Karpas-422 (cell line): ENCODE measurements around the gene ZMYM3. TPM values are rescaled to one million over a fixed set of nuclear protein-coding genes. Genes with fewer than 3 reads are reported as not detected.
A peak's percentile ranks its signal among the peaks of the same experiment; 100 is the strongest.
"Not testable (repeated sequence)": the region's sequence is repeated elsewhere in the genome, so short reads cannot be mapped to it uniquely, and the experiment has no call there.

ENCODE experiments used
- DNase-seq: peaks from one replicate; pipeline ENCODE4 v3.0.0-alpha.2; 2015
- H2AFZ ChIP-seq: fragments of 200-600 bp; sonication (generic); 2 replicates; pipeline ENCODE4 v1.6.1; 2014; ENCODE audit warnings: antibody characterized with exemption, low read length, mixed read lengths
- H3K27ac ChIP-seq: fragments of 200-600 bp; sonication (generic); 2 replicates; pipeline ENCODE4 v1.5.1; 2014; ENCODE audit warnings: mild to moderate bottlenecking, low read length, moderate library complexity
- H3K27me3 ChIP-seq: fragments of 200-600 bp; sonication (generic); 2 replicates; pipeline ENCODE4 v1.6.1; 2014; ENCODE audit warnings: low read length, mixed read lengths
- H3K36me3 ChIP-seq: fragments of 200-600 bp; sonication (generic); 2 replicates; pipeline ENCODE4 v1.6.1; 2014; ENCODE audit warnings: low read length, mixed read lengths; ENCODE audit not compliant: insufficient read depth
- H3K4me1 ChIP-seq: fragments of 200-600 bp; sonication (generic); 2 replicates; pipeline ENCODE4 v1.6.1; 2014; ENCODE audit warnings: mild to moderate bottlenecking, low read length, mixed read lengths
- H3K4me2 ChIP-seq: fragments of 200-600 bp; sonication (generic); 2 replicates; pipeline ENCODE4 v1.6.1; 2014; ENCODE audit warnings: low read length, low read depth, mild to moderate bottlenecking; ENCODE audit not compliant: poor library complexity, severe bottlenecking
- H3K4me3 ChIP-seq: fragments of 200-600 bp; sonication (generic); 2 replicates; pipeline ENCODE4 v1.5.1; 2014; ENCODE audit warnings: mild to moderate bottlenecking, antibody characterized with exemption, low read length, mixed read lengths
- H3K79me2 ChIP-seq: fragments of 200-600 bp; sonication (generic); 2 replicates; pipeline ENCODE4 v1.6.1; 2014; ENCODE audit warnings: mild to moderate bottlenecking, low read length, mixed read lengths
- H3K9ac ChIP-seq: fragments of 200-600 bp; sonication (generic); 2 replicates; pipeline ENCODE4 v1.6.0; 2014; ENCODE audit warnings: low read length
- H3K9me2 ChIP-seq: fragments of 200-600 bp; sonication (generic), shearing (Covaris generic); replicated peaks from 2 replicates; pipeline ENCODE4 v1.6.0; 2014; ENCODE audit warnings: mild to moderate bottlenecking, low read length, moderate library complexity; ENCODE audit not compliant: insufficient read depth
- H3K9me3 ChIP-seq: fragments of 300-700, 200-600 bp; sonication (generic); 2 replicates; pipeline ENCODE4 v1.6.1; 2014; ENCODE audit warnings: low read length, mixed read lengths
- H4K20me1 ChIP-seq: fragments of 200-600 bp; sonication (generic); 2 replicates; pipeline ENCODE4 v1.6.1; 2014; ENCODE audit warnings: mild to moderate bottlenecking, antibody characterized with exemption, low read length, low read depth; ENCODE audit not compliant: insufficient read depth
- total RNA-seq: library from RNA; depleted of rRNA; stranded (reverse); fragments of >200 nt; shearing (Covaris generic); gene quantifications from 2 replicates; pipeline ENCODE4 v1.2.3, GENCODE V29; 2014; ENCODE audit warnings: low replicate concordance

ZMYM3 gene
- total RNA-seq, 1 experiment from 2014 or later, result 28.3 TPM

- H3K4me2 ChIP-seq, result no peak overlapping the region
- H2AFZ ChIP-seq, result no peak overlapping the region
- H3K9ac ChIP-seq, result no peak overlapping the region
- no peaks in the 10 kb centered on the region for H3K27me3 ChIP-seq
- no peaks in the 10 kb centered on the region for H4K20me1 ChIP-seq
- H3K36me3 ChIP-seq, result no peaks in the 10 kb centered on the region
- H3K79me2 ChIP-seq, result no peaks in the 10 kb centered on the region
- no peak overlapping the region for H3K4me3 ChIP-seq
- no peaks in the 10 kb centered on the region for H3K9me3 ChIP-seq
- H3K4me1 ChIP-seq, result no peaks in the 10 kb centered on the region
- no peaks in the 10 kb centered on the region for H3K9me2 ChIP-seq
- no peak for DNase-seq
- H3K27ac ChIP-seq, result no peak overlapping the region
These were observed 16.0 kb upstream of the ZMYM3 start for GRCh38 chrX:71269801-71270395.

GRCh38 chrX:71268624-71269023 is 14.7 kb upstream of the ZMYM3 start:
- not testable (repeated sequence) for H3K9me2 ChIP-seq, H3K9me3 ChIP-seq, H2AFZ ChIP-seq, H3K9ac ChIP-seq, H3K4me2 ChIP-seq, H3K27ac ChIP-seq, H3K4me1 ChIP-seq, DNase-seq, H3K79me2 ChIP-seq, H3K4me3 ChIP-seq, H3K27me3 ChIP-seq, H4K20me1 ChIP-seq, H3K36me3 ChIP-seq

- no peak for DNase-seq
- no peak overlapping the region for H3K4me2 ChIP-seq
- no peaks in the 10 kb centered on the region for H3K9me3 ChIP-seq
- no peaks in the 10 kb centered on the region for H3K9me2 ChIP-seq
- H4K20me1 ChIP-seq, result no peaks in the 10 kb centered on the region
- H3K4me1 ChIP-seq, result peaks cover 21% of the 10 kb centered on the region
- H3K27ac ChIP-seq, result no peak overlapping the region
- no peak overlapping the region for H2AFZ ChIP-seq
- H3K79me2 ChIP-seq, result peaks cover 19% of the 10 kb centered on the region
- no peaks in the 10 kb centered on the region for H3K27me3 ChIP-seq
- no peak overlapping the region for H3K9ac ChIP-seq
- no peak overlapping the region for H3K4me3 ChIP-seq
- H3K36me3 ChIP-seq, result no peaks in the 10 kb centered on the region
These were observed 2.9 kb upstream of the ZMYM3 start for GRCh38 chrX:71256856-71257255.

GRCh38 chrX:71256051-71256450 is 2.1 kb upstream of the ZMYM3 start:
- Histone ChIP-seq H3K79me2 (peaks cover 19% of the 10 kb centered on the region), H3K27me3 (no peaks in the 10 kb centered on the region), H3K9me3 (no peaks in the 10 kb centered on the region), H2AFZ (0 out of 2 replicates have a peak overlapping the region, but pooled peaks have one; percentile 67), H3K27ac (peak overlapping the region; percentile 87), H3K36me3 (no peaks in the 10 kb centered on the region), H3K9ac (peak overlapping the region; percentile 91), H3K4me2 (peak overlapping the region; percentile 81), H3K4me3 (peak overlapping the region; percentile 97), H3K9me2 (no peaks in the 10 kb centered on the region), H4K20me1 (no peaks in the 10 kb centered on the region), H3K4me1 (peaks cover 21% of the 10 kb centered on the region)
- no peak for DNase-seq

- Histone ChIP-seq H3K9ac (peak overlapping the region; percentile 91), H3K27ac (peak overlapping the region; percentile 87), H4K20me1 (no peaks in the 10 kb centered on the region), H3K36me3 (no peaks in the 10 kb centered on the region), H3K4me2 (peak overlapping the region; percentile 81), H3K4me1 (peaks cover 21% of the 10 kb centered on the region), H3K4me3 (peak overlapping the region; percentile 97), H2AFZ (no peak overlapping the region), H3K9me2 (no peaks in the 10 kb centered on the region), H3K27me3 (no peaks in the 10 kb centered on the region), H3K9me3 (no peaks in the 10 kb centered on the region), H3K79me2 (peaks cover 19% of the 10 kb centered on the region)
- peak; percentile 70 for DNase-seq
These were observed 468 bp downstream of the ZMYM3 start for GRCh38 chrX:71253253-71254091.

GRCh38 chrX:71252221-71252620 is 1.7 kb downstream of the ZMYM3 start:
- H4K20me1 ChIP-seq, result no peaks in the 10 kb centered on the region
- no peaks in the 10 kb centered on the region for H3K36me3 ChIP-seq
- no peak overlapping the region for H2AFZ ChIP-seq
- no peak overlapping the region for H3K27ac ChIP-seq
- H3K4me3 ChIP-seq, result peak overlapping the region; percentile 97
- peaks cover 21% of the 10 kb centered on the region for H3K4me1 ChIP-seq
- peak overlapping the region; percentile 81 for H3K4me2 ChIP-seq
- DNase-seq, result no peak
- peak overlapping the region; percentile 91; the same call in 1 of the 2 replicates for H3K9ac ChIP-seq
- no peaks in the 10 kb centered on the region for H3K9me3 ChIP-seq
- H3K9me2 ChIP-seq, result no peaks in the 10 kb centered on the region
- H3K79me2 ChIP-seq, result peaks cover 19% of the 10 kb centered on the region
- H3K27me3 ChIP-seq, result no peaks in the 10 kb centered on the region

- Histone ChIP-seq H2AFZ (no peak overlapping the region), H3K4me2 (no peak overlapping the region), H3K9ac (no peak overlapping the region), H3K4me3 (no peak overlapping the region), H3K9me2 (no peaks in the 10 kb centered on the region), H3K36me3 (no peaks in the 10 kb centered on the region), H4K20me1 (no peaks in the 10 kb centered on the region), H3K4me1 (peaks cover 21% of the 10 kb centered on the region), H3K27ac (no peak overlapping the region), H3K79me2 (peaks cover 19% of the 10 kb centered on the region), H3K9me3 (no peaks in the 10 kb centered on the region), H3K27me3 (no peaks in the 10 kb centered on the region)
- DNase-seq, result no peak
These were observed 2.4 kb downstream of the ZMYM3 start for GRCh38 chrX:71251466-71251973.

- Histone ChIP-seq H3K36me3 (no peaks in the 10 kb centered on the region), H3K27me3 (no peaks in the 10 kb centered on the region), H4K20me1 (no peaks in the 10 kb centered on the region), H3K9ac (no peak overlapping the region), H3K79me2 (peaks cover 16% of the 10 kb centered on the region), H3K4me2 (no peak overlapping the region), H3K4me1 (peaks cover 17% of the 10 kb centered on the region), H3K9me3 (no peaks in the 10 kb centered on the region), H2AFZ (no peak overlapping the region), H3K4me3 (no peak overlapping the region), H3K27ac (no peak overlapping the region), H3K9me2 (no peaks in the 10 kb centered on the region)
- DNase-seq, result no peak
These were observed 3.1 kb downstream of the ZMYM3 start for GRCh38 chrX:71250841-71251240.
